AG09319 (cell line): ENCODE data around the gene APP.

Source experiments
- DNase-seq: peaks from one replicate; pipeline ENCODE4 v3.0.0-alpha.2; 2010; ENCODE audit warnings: low read depth; ENCODE audit errors: extremely low read depth
- TF ChIP-seq, protein P1 (sequence below): IDR thresholded peaks from 2 replicates; pipeline ENCODE4 v1.5.1; 2011; ENCODE audit warnings: low read depth, mild to moderate bottlenecking, inconsistent platforms, low read length, moderate library complexity

The APP gene

DNA sequence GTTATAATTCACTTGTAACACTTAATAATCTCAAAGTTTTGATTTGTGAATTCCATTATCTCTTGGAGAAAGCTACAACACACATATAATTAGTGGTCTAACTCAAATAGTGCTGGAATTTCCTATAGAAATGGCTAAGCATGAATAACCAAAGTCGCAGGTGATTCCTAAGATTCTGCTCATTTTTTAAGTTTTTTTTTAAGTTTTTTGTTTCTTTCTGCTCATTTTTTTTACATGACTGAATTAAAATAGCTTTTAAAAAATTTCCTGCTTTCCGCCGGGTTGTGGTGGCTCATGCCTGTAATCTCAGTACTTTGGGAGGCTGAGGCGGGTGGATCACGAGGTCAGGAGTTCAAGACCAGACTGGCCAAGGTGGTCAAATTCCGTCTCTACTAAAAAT lies 90.4 kb downstream of the APP start:
- DNase-seq = no peak
- TF ChIP-seq, protein P1, sequence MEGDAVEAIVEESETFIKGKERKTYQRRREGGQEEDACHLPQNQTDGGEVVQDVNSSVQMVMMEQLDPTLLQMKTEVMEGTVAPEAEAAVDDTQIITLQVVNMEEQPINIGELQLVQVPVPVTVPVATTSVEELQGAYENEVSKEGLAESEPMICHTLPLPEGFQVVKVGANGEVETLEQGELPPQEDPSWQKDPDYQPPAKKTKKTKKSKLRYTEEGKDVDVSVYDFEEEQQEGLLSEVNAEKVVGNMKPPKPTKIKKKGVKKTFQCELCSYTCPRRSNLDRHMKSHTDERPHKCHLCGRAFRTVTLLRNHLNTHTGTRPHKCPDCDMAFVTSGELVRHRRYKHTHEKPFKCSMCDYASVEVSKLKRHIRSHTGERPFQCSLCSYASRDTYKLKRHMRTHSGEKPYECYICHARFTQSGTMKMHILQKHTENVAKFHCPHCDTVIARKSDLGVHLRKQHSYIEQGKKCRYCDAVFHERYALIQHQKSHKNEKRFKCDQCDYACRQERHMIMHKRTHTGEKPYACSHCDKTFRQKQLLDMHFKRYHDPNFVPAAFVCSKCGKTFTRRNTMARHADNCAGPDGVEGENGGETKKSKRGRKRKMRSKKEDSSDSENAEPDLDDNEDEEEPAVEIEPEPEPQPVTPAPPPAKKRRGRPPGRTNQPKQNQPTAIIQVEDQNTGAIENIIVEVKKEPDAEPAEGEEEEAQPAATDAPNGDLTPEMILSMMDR = no peak

GRCh38 chr21:26079366-26079765 lies 91.2 kb downstream of the APP start:
- TF ChIP-seq, protein P1 = no peak
- DNase-seq = no peak

- TF ChIP-seq, protein P1 = no peak
- no peak for DNase-seq
Observed at GRCh38 chr21:26077521-26077920, 93.0 kb downstream of the APP start.

DNA sequence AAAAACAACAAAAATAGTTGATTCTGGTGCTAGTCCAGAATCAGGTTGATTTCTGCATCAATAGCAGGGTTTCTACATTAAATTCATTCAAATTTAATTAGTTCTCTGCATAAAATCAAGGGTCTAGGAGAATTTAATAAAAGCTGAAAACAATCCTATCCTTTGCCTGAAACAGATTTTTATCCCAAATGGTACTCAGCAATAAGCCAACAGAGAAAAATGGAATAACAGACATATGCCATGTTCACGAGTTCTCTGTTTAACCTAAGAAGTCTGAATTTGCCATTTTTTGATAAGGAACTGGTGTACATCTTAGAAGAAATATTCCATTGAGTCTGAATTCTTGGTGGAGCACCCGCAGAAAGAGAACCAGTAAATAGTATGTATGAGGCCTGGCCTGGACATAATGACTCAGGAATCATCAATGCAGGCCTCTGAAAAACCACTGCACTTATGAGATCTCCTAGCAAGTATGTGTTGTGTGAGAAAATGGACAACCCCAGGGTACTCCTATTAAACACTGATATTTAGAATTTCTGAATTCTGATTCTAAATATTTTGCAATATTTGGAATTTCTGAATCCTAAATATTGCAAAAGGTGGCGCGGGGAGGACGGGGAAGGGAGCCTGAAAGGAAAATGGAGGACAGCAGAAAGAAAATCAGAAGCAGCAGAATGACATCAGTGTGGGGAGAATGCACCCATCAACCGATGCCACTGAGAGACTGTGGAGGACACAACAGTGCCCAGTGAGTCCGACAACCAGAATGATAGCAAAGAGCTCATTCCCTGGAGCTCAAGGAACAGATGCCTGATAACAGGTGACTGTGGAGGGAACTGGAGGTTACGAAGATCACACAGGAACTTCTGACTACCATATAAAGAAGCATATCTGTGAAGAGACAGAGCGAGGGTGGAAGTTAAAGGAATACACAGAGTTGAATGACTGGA lies 97.6 kb downstream of the APP start:
- no peak for DNase-seq
- TF ChIP-seq, protein P1 = no peak

DNA sequence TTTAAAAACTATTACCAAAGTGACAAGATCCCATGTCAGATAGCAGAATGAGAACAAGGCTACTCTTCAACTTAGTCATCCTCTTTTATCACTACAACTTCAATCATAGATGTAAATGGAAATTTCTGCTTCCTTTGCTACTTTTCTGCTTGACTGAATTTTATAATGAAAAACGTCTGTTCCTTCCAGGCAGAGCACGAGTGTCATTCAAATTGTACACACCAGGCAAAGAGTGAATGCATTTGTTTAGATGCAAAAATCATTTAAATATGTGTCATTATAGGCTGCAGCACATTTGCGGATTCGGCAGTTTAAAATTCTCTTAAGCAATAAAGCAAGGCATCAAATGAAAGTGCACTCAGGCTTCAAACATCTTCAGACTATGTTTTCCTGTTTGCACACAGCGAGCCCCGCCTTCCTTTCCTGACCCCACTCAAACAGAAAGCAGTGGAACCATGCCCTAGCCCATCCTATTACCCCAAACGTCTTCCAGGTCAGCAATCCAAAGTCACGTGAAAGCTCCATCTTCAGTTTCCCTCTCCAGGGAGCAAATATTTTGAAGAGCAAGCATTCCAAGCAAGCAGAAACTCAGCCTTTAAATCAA lies 99.6 kb downstream of the APP start:
- DNase-seq = peak; percentile 84
- TF ChIP-seq, protein P1 = no peak

DNA sequence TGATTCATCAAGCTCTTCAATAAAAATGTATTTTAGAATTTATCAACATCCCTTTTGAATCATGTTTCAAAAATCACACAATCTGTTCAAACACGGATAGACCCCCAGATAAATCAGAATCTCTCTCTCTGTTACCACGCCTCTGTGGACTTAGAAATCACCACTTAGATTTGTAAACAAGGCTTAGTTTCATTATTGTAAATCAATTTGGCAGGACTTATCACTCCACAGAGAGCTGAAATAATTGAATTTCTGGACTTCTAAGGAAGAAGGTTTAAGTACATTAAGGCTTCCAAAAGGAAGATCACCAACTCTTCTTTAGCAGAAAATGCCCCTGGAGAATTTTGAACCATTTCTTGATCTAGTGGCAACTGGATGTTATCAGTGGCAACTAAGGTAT lies 100.4 kb downstream of the APP start:
- DNase-seq = no peak
- TF ChIP-seq, protein P1 = no peak

DNA sequence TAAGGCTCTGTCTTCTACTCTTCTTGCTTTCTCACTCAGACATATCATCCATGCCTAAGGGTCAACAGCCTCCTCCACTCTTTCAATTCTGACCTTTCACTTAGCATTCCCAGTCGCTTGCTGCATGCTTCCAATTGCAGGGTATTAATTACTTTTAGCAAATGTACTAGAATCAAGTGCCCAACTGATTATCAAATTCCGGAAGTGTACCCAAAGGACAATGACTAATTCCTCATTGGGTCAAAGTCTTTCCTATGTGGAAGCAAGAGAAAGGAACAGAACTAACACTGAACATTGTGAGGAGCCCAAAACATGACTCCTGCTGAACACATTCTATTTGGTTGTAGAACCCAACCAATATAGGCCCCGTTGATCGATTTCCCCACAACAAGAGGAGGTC lies 101.8 kb downstream of the APP start:
- no peak for DNase-seq
- TF ChIP-seq, protein P1 = no peak
